Skeletal muscle tissue (tissue), 5 donors: ENCODE data around the gene CFAP57. TPM values are rescaled to one million over a fixed set of nuclear protein-coding genes. Genes with fewer than 3 reads are reported as not detected.
A peak's percentile ranks its signal among the peaks of the same experiment; 100 is the strongest.

Source experiments
- H3K27ac ChIP-seq: one replicate; pipeline ENCODE4 v1.7.0; 2013; ENCODE audit warnings: mild to moderate bottlenecking, low read depth, low read length, inconsistent platforms
- H3K27me3 ChIP-seq, 3 donors: one replicate each; pipeline ENCODE4 v1.7.0; 2013; ENCODE audit warnings: low read length in 3 of 3; ENCODE audit not compliant: control insufficient read depth in 3 of 3, insufficient read depth in 3 of 3
- H3K36me3 ChIP-seq, 3 donors: one replicate each; pipeline ENCODE4 v1.7.0; 2013; ENCODE audit warnings: low read length in 3 of 3; ENCODE audit not compliant: control insufficient read depth in 3 of 3, insufficient read depth in 3 of 3
- H3K4me1 ChIP-seq, 3 donors: one replicate each; pipeline ENCODE4 v1.7.0; 2013; ENCODE audit warnings: low read length in 3 of 3, mild to moderate bottlenecking in 3 of 3; ENCODE audit not compliant: control insufficient read depth in 3 of 3, insufficient read depth in 3 of 3
- H3K4me3 ChIP-seq, 3 donors: one replicate each; pipeline ENCODE4 v1.7.0; 2013; ENCODE audit warnings: low read length in 3 of 3
- H3K9ac ChIP-seq, 3 donors: one replicate each; pipeline ENCODE4 v1.7.0; 2013; ENCODE audit warnings: low read length in 3 of 3, mild to moderate bottlenecking in 3 of 3, moderate library complexity in 2 of 3, low read depth in 1 of 3
- H3K9me3 ChIP-seq, 3 donors: one replicate each; pipeline ENCODE4 v1.7.0; 2013; ENCODE audit warnings: low read length in 3 of 3; ENCODE audit not compliant: control insufficient read depth in 3 of 3
- small RNA-seq: library from RNA; depleted of rRNA; stranded (forward); fragments of <200 nt; gene quantifications from one replicate; pipeline ENCODE3, GENCODE V24; 2014
- total RNA-seq: library from RNA; depleted of rRNA; stranded (reverse); fragments of >200 nt; gene quantifications from one replicate; pipeline ENCODE4 v1.2.3, GENCODE V29; 2014
- donor health status: Osteomylitis.

Gene CFAP57
- total RNA-seq, 1 donor from 2014 or later, result 0.52 TPM

DNA sequence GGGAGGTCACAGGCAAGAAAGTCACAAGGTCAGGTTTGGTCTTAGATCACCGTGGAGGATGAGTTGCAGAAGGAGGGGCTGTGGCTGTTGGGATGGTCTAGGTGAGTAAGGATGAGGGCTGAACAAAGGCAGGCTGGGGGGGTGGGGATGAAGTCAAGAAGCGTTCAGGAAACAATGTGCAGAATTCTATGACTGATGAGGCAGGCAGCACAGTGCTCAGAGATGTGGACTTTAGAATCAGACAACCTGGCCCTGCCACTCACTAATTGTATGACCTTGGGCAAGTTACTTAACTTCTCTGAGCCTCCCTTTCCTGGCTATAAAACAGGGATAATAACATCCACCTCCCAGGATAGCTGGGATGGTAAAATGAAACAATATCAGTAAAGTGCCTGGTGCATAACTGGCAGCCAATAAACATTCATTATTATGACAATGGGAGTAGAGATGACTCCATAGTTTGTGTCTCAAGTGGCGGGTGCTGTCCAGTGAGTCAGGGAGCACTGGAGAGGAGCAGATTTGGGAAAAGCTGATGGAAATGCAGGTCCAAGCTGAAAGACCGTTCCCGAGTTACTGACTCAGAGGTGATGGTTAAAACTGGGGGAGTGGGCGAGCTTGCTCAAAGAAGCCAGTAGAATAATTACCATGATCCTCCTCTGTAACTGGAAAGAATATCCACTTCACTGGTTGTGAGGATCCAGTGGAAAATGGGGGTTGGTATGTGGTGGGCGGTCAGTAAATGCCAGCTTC is 130.8 kb downstream of the CFAP57 start:
- Histone ChIP-seq H3K36me3 (peaks cover 0 to 4% (median 2%) of the 10 kb centered on the region in 3 donors), H3K4me1 (peaks cover 4 to 19% (median 6%) of the 10 kb centered on the region in 3 donors), H3K9ac (peak overlapping the region in 1 of 3 donors; percentile 10), H3K27ac (no peak overlapping the region), H3K9me3 (no peaks in the 10 kb centered on the region), H3K4me3 (peak overlapping the region; percentile 10 to 57 (median 54)), H3K27me3 (no peaks in the 10 kb centered on the region)

GRCh38 chr1:43303471-43304313 is 131.6 kb downstream of the CFAP57 start:
- no peaks in the 10 kb centered on the region for H3K27me3 ChIP-seq
- H3K27ac ChIP-seq, result no peak overlapping the region
- H3K9ac ChIP-seq, result no peak overlapping the region
- H3K4me3 ChIP-seq, result peak overlapping the region in 2 of 3 donors; percentile 7 to 22
- H3K4me1 ChIP-seq, result peaks cover 4 to 19% (median 6%) of the 10 kb centered on the region in 3 donors
- H3K9me3 ChIP-seq, result no peaks in the 10 kb centered on the region
- H3K36me3 ChIP-seq, result peaks cover 0 to 4% (median 2%) of the 10 kb centered on the region in 3 donors

Small RNA genes within 50 kb of the gene (small RNA-seq; reads per million reads assigned to genes)
- not detected for gene RNA5SP46

Other genes starting within 250 kb of the CFAP57 start
- gene SLC2A1, start 213.5 kb upstream of the CFAP57 start, total RNA-seq, result 28.2 TPM
- gene EBNA1BP2, start within 50 bp of the CFAP57 start, total RNA-seq, result 19.3 TPM
- gene TMEM125, start 97.7 kb downstream of the CFAP57 start, total RNA-seq, result 0.52 TPM
- gene C1orf210, start 113.3 kb downstream of the CFAP57 start, total RNA-seq, result not detected
- gene TIE1, start 128.7 kb downstream of the CFAP57 start, total RNA-seq, result 49.6 TPM
- not detected for gene MPL, start 165.5 kb downstream of the CFAP57 start, total RNA-seq
- gene CDC20, start 186.7 kb downstream of the CFAP57 start, total RNA-seq, result 6.8 TPM
- 13.0 TPM for gene ELOVL1, start 195.7 kb downstream of the CFAP57 start, total RNA-seq
- 34.4 TPM for gene MED8, start 217.5 kb downstream of the CFAP57 start, total RNA-seq
- gene SZT2, start 217.6 kb downstream of the CFAP57 start, total RNA-seq, result 21.4 TPM